Stimulated activated CD4-positive, alpha-beta T cell treated with anti-CD3 and anti-CD28 coated beads, Interleukin-4, amount 100 ng/mL, for 4 hours (primary cell): Measurements from ENCODE around the gene CACNG8.
"Not testable (repeated sequence)": the region's sequence is repeated elsewhere in the genome, so short reads cannot be mapped to it uniquely, and the experiment has no call there.

Experiments
- DNase-seq, 2 experiments: peaks; one replicate each; pipeline ENCODE4 v3.0.0-alpha.2; 2020

The CACNG8 gene

GRCh38 chr19:53962887-53963431 lies at the start of gene CACNG8:
CACNG8 (plus strand) TSS chr19:53962937.
- DNase-seq, result no peak

DNA sequence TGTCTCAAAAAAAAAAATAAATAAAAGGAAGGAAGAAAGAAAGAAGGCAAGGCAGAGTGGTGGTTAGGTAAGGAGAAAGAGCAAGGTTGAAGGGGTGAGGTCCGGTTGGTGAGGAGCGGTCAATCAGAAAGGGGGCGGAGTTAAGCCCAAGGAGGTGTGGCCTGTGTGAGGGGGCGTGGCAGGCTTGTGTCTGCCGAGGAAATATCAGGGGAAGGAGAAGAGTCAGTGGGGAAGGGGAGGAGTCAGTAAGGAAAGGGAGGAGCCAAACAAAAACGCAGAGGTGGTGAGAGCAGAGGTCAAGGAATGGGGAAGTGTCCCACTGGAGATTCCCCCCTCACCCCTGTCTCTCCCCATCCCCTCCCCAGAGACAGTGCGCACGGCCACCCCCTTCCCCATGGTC lies 47.7 kb upstream of the CACNG8 start:
- no peak for DNase-seq

DNA sequence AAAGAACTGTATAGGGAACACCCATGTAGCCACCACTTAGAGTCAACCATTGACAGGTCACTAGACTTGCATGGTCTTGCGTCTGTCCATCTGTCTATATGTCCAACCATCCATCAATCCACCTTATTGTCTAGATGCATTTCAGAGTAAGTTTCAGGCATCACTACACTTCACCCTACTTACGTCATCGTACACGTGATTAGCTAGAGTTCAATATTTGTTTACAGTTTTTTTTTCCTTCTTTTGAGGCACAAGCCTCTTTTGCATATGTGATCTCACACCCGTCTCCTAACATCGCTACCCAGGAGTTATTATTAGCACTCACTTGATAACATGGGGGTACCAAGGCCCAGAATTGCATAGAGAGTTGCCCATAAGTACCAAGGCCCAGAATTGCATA lies 46.7 kb upstream of the CACNG8 start:
- no peak for DNase-seq

DNA sequence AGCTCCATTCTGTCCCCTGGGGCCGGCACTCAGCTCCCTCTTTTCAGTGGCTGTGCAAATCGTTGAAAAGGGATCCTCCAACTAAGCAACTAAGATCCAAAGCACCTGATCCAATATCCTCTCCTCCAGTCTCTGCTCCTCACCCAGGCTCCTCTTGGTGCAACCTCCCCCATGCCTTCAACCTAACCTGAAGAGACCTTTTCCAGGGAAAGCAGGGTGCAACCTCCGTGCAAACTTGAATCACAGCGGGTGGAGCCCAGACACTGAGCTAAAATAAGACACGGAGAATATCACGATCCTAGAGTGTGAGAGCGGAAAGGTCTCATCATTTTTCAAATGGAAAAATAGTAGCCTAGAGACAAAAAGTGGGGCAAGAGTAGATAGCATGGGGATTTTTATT lies 45.4 kb upstream of the CACNG8 start:
- DNase-seq, result no peak

- DNase-seq, result peak in 1 of 2 experiments; percentile 16
Observed at GRCh38 chr19:53927739-53928138, 35.0 kb upstream of the CACNG8 start.

DNA sequence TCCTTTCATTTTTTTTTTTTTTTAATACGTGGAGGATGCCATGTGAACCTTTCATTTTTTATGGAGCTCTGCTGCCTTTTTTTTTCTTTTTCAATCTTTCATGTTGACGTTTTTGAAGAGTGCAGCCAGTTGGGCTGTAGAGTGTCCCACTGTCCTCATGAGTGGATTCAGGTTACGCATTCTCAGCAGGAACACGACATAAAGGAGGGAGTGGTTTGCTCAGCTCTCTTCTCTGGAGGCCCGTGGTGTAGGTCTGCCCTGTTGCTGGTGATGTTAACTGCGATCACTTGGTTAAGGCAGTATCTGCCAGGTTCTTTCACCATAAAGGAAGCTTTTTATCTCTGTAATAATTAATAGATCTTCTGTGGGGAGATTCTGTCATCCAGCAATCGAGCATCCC lies 26.7 kb upstream of the CACNG8 start:
- no peak for DNase-seq

- DNase-seq, result no peak
Observed at GRCh38 chr19:53942001-53942786, 20.5 kb upstream of the CACNG8 start.

DNA sequence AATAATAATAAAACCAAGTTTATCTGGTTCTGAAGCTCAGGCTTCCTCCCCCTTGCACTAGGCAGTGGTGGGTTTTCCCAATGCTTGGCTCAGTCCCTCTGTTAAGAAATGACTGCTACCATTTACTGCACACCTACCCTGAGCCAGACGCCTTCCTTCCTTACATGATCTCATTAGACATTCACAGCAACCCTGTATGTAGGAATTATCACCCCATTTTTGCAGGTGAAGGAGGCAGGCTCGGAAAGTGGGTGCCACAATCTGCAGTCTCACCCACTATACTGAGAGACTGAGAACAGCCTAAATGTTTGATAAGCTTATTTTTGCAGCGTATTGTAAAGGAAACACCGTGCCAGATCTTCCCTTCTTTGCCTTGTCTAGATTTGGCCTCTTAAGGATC lies 18.3 kb upstream of the CACNG8 start:
- no peak for DNase-seq

GRCh38 chr19:53944933-53945332 lies 17.8 kb upstream of the CACNG8 start:
- DNase-seq, result no peak

DNA sequence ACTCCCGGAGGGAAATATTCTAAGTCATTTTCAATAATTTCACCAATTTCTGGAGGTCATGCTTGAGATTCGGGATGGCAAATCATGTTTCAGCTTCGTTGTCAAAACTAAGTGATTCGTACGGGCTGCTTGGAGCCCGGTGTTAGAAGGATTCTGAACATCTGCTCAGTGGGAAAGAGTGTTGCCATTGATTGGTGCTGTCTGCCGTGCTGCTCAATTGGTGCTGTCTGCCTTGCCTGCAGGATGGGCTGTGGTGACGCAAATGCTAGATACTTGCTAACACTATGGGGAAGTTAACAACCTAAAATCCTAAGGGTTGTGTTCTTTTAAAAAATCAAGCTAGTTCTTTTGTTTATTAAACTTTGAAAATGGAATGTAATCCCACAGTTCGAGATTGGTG lies 17.3 kb upstream of the CACNG8 start:
- no peak for DNase-seq

DNA sequence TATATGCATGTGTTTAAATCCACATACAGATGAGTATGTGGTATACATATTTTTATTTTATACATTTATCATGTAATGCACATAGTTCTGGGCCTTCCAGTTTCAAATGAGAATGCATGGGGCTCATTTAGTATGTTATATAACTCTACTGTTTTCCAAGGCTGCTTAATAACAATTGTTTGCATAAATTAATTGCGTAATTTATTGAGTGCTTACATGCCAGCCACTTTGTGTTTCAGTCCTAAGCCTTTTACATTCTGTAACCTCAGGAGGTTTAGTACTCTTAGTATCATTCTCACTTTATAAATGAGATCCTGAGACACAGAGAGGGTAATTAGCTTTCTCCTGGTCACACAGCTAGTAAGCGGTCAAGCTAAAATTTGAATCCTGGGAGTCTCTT lies 16.7 kb upstream of the CACNG8 start:
- no peak for DNase-seq

GRCh38 chr19:53947624-53948023 lies 15.1 kb upstream of the CACNG8 start:
- DNase-seq, result no peak

- not testable (repeated sequence) for DNase-seq
Observed at GRCh38 chr19:53948611-53949010, 14.1 kb upstream of the CACNG8 start.

- DNase-seq, result no peak
Observed at GRCh38 chr19:53951436-53951835, 11.3 kb upstream of the CACNG8 start.

DNA sequence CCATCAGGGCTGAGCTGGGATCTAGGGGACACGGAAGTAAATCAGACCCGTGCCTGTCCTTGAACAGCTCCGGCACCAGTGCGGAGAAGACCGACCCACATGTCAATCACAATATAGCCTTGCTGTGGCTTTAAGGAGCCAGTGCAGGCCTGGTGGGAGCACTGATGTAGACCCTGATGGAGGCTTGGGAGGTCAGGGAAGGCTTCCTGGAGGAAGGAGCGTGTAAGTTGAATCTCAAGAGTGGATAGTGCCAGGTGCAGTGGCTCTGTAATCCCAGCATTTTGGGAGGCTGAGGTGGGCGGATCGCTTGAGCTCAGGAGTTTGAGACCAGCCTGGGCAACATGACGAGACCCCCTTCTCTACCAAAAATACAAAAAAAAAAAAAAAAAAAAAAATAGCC lies 10.8 kb upstream of the CACNG8 start:
- DNase-seq, result no peak

DNA sequence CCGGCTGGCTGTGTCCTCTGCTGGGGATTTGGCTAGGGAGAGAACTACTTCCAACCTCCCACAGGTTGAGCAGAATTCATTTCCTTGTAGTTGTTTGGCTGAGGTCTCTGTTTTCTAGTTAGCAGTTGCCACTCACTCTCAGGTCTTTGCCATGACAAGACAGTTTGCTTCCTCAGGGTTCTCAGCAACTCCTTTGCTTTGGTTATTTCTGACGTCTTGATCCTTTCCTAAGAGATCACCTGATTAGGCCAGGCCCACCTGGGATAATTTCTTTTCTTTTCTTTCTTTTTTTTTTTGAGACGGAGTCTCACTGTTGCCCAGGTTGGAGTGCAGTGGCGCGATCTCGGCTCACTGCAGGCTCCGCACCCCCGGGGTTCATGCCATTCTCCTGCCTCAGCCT lies 9.4 kb upstream of the CACNG8 start:
- DNase-seq, result no peak

GRCh38 chr19:53957448-53958167 lies 5.1 kb upstream of the CACNG8 start:
- no peak for DNase-seq

DNA sequence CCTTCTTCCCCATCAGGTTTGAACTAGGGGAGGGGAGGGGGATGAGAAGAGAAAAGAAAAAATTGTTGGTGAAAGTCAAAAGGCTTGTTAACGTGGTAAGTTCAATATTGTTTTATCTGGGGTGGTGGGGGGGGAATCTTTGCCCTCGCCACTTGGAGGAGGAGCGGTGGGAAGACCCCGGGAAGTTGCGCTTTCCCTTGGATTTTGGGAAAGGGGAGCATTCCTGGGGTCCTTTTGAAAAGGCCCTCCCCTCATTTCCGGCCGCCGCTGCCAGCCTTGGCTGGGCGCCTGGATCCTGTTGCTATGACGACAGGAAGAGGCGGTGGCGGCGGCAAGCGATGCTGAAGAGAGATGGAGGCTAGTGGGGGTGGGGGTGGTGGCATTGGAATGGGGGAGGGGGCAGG lies 4.6 kb upstream of the CACNG8 start:
- DNase-seq, result no peak

DNA sequence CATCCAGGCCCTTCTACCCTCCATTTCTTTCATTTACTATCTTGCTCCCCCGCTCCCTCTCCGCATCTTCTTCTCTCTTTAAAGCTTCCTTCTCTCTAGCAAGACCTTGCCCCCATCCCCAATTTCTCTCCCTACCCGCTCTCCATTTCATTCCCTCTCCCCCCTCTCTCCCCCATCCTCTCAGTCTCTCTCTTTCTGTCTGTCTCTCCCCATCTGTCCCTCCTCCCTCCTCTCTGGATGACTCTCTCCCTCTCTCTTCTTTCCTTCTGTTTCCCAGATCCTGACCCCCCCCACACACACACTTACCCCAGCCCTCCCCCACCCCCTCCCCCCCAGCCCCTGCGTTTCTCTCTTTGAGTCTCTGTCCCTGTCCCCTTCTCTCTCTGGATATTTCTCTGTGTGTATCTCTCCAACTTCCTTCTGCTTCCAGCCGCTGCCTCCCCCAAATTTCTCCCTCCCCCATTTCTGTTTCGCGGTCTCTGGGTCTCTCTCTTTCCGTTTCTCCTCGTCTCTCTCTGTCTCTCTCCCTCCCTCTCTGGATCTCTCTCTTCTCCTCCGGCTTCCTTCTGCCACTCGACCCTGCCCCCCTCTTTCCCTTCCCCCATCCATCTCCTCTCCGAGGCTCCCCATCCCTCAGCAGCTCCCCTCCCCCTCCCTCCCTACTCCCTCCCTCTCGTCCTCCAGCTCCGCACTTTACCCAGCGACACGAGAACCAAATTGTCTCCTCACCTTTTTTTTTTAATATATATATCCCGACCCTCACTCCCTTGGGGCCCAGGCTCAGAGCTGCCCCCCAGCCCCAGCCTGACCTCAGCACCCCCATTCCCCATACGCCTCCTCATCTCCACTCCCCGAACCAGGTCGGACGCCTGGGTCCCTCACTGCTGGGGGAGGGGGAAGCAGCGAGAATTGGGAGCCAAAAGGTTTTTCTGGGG lies 3.6 kb upstream of the CACNG8 start:
- DNase-seq, result no peak

DNA sequence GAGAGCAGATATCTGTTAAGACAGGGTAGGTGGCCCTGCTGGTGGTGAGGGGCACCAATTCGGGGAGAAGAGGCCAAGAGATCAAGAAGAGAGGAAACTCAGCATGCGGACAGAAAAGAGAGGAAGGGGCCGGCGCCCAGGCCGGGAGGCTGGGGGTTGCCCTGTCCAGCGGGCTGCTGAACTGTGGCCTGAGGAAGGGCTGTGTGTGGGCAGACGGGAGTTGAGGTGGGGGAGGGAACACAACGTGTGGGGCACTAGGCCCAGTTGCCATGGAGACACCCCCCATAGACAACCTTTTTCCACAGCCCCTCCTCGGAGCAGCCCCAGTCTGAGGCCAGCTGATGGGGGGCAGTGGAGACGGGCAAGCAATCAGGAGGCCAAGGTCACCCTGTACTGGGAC lies 2.5 kb upstream of the CACNG8 start:
- no peak for DNase-seq

- DNase-seq, result no peak
Observed at GRCh38 chr19:53960886-53961285, 1.9 kb upstream of the CACNG8 start.

- no peak for DNase-seq
Observed at GRCh38 chr19:53961523-53962356, 997 bp upstream of the CACNG8 start.
